Measurements from ENCODE around the gene SH3BP5. TPM values are rescaled to one million over a fixed set of nuclear protein-coding genes. Genes with fewer than 3 reads are reported as not detected.

The SH3BP5 gene
- total RNA-seq, 2 experiments from 2014 or later, result 2.0 to 2.4 TPM

GRCh38 chr3:15331606-15332404 is 581 bp downstream of the SH3BP5 start:
- H3K27ac Mint-ChIP-seq, result peak overlapping the region; percentile 70
- peaks cover 3% of the 10 kb centered on the region for H3K36me3 Mint-ChIP-seq (ENCODE audit: low read depth)

GRCh38 chr3:15331072-15331605 is 1.2 kb downstream of the SH3BP5 start:
- POLR2A ChIA-PET, result interaction anchor here (1.0 kb wide), 1 partner anchor 30 kb away, joined by 3 read pairs; no protein-coding TSS in a partner anchor
- Mint-ChIP-seq H3K4me1 (ENCODE audit: low read depth) (peaks cover 47% of the 10 kb centered on the region), H3K9me3 (no peaks in the 10 kb centered on the region), H3K36me3 (ENCODE audit: low read depth) (peaks cover 3% of the 10 kb centered on the region), H3K27ac (no peak overlapping the region), H3K4me3 (peak overlapping the region; percentile 76), H3K27me3 (peaks cover 6% of the 10 kb centered on the region)
- CTCF ChIA-PET, result interaction anchor here (0.8 to 8.0 kb wide), 7 partner anchors 12 to 127 kb away, joined by 3 to 122 read pairs (median 4); no protein-coding TSS in a partner anchor
- ATAC-seq (no peak), DNase-seq (no peak)
- intact Hi-C loops (cut with micrococcal nuclease), result loop anchor here (5.0 kb wide), 1 partner anchor 64 kb away; no protein-coding TSS in a partner anchor
- TF ChIP-seq CTCF (IDR thresholded peaks at IDR 0.05), result no peak

More at GRCh38 chr3:15331606-15332404, 581 bp downstream of the SH3BP5 start:
- no peak for TF ChIP-seq CTCF (IDR thresholded peaks at IDR 0.05)
- ChIA-PET POLR2A (interaction anchor here (0.7 to 1.9 kb wide), 6 partner anchors 12 to 51 kb away, joined by 3 to 10 read pairs (median 3); no protein-coding TSS in a partner anchor), CTCF (interaction anchor here (0.5 to 8.0 kb wide), 34 partner anchors 8 to 223 kb away, joined by 3 to 122 read pairs (median 4); no protein-coding TSS in a partner anchor)
- Mint-ChIP-seq H3K4me1 (ENCODE audit: low read depth) (peaks cover 47% of the 10 kb centered on the region), H3K4me3 (peak overlapping the region; percentile 76), H3K9me3 (no peaks in the 10 kb centered on the region), H3K27me3 (peaks cover 6% of the 10 kb centered on the region)
- DNase-seq, result peak; percentile 48
- peak; percentile 49 for ATAC-seq
- intact Hi-C loops (cut with micrococcal nuclease), result loop anchor here (2.0 to 5.0 kb wide), 2 partner anchors 29 to 65 kb away; no protein-coding TSS in a partner anchor

GRCh38 chr3:15330031-15330596 is 2.3 kb downstream of the SH3BP5 start:
- H3K4me1 Mint-ChIP-seq (ENCODE audit: low read depth), result peaks cover 47% of the 10 kb centered on the region
- no peak for DNase-seq
- no peak for ATAC-seq
- intact Hi-C loops (cut with micrococcal nuclease), result loop anchor here (5.0 kb wide), 1 partner anchor 63 kb away; no protein-coding TSS in a partner anchor
- peaks cover 3% of the 10 kb centered on the region for H3K36me3 Mint-ChIP-seq (ENCODE audit: low read depth)
- ChIA-PET CTCF (interaction anchor here (1.3 to 8.0 kb wide), 6 partner anchors 11 to 75 kb away, joined by 3 to 122 read pairs (median 16); no protein-coding TSS in a partner anchor), POLR2A (interaction anchor here (0.9 to 2.0 kb wide), 3 partner anchors 10 to 62 kb away, joined by 3 to 7 read pairs (median 4); no protein-coding TSS in a partner anchor)
- H3K4me3 Mint-ChIP-seq, result no peak overlapping the region
- H3K9me3 Mint-ChIP-seq, result no peaks in the 10 kb centered on the region
- TF ChIP-seq CTCF (IDR thresholded peaks at IDR 0.05), result no peak
- H3K27me3 Mint-ChIP-seq, result peaks cover 6% of the 10 kb centered on the region
- no peak overlapping the region for H3K27ac Mint-ChIP-seq

GRCh38 chr3:15329046-15330005 is 3.1 kb downstream of the SH3BP5 start:
- TF ChIP-seq CTCF (IDR thresholded peaks at IDR 0.05), result no peak
- H3K27me3 Mint-ChIP-seq, result peaks cover 6% of the 10 kb centered on the region
- no peak overlapping the region for H3K4me3 Mint-ChIP-seq
- ChIA-PET CTCF (interaction anchor here (0.6 to 8.0 kb wide), 6 partner anchors 10 to 76 kb away, joined by 3 to 122 read pairs (median 16); no protein-coding TSS in a partner anchor), POLR2A (interaction anchor here (0.5 to 2.0 kb wide), 4 partner anchors 10 to 61 kb away, joined by 3 to 7 read pairs (median 4); no protein-coding TSS in a partner anchor)
- no peak overlapping the region for H3K27ac Mint-ChIP-seq
- H3K9me3 Mint-ChIP-seq, result no peaks in the 10 kb centered on the region
- ATAC-seq (no peak), DNase-seq (no peak)
- H3K36me3 Mint-ChIP-seq (ENCODE audit: low read depth), result peaks cover 3% of the 10 kb centered on the region
- H3K4me1 Mint-ChIP-seq (ENCODE audit: low read depth), result peaks cover 47% of the 10 kb centered on the region
- intact Hi-C loops (cut with micrococcal nuclease), result loop anchor here (5.0 kb wide), 1 partner anchor 62 kb away; no protein-coding TSS in a partner anchor
